ENCODE results near the gene SLC27A1.

The SLC27A1 gene

GRCh38 chr19:17445526-17446165 lies 24.7 kb upstream of the SLC27A1 start:
- CTCF ChIA-PET = interaction anchor here (1.1 to 1.8 kb wide), 2 partner anchors 17 to 21 kb away, joined by 3 to 4 read pairs; no protein-coding TSS in a partner anchor
- H3K4me3 ChIP-seq (ENCODE audit: low read depth, low read length) = no peak overlapping the region
- POLR2A ChIA-PET = no interaction called here
- TF ChIP-seq CTCF (IDR thresholded peaks at IDR 0.05; ENCODE audit: insufficient read depth, low read length, missing control alignments) = no peak
- DNase-seq (ENCODE audit: low read depth, low spot score) = no peak

GRCh38 chr19:17447704-17448130 lies 22.6 kb upstream of the SLC27A1 start:
- DNase-seq (ENCODE audit: low read depth, low spot score) = no peak
- CTCF ChIA-PET = interaction anchor here (1.2 to 2.4 kb wide), 4 partner anchors 10 to 408 kb away, joined by 4 to 7 read pairs (median 6); no protein-coding TSS in a partner anchor
- TF ChIP-seq CTCF (IDR thresholded peaks at IDR 0.05; ENCODE audit: insufficient read depth, low read length, missing control alignments) = no peak
- no peak overlapping the region for H3K4me3 ChIP-seq (ENCODE audit: low read depth, low read length)
- POLR2A ChIA-PET = no interaction called here

GRCh38 chr19:17448131-17448967 lies 22.0 kb upstream of the SLC27A1 start, which contains the start of gene TMEM221:
TMEM221 (minus strand) TSS chr19:17448668; CDS start chr19:17448462, 206 bp downstream.
- no peak for DNase-seq (ENCODE audit: low read depth, low spot score)
- peak within 1 kb of the TSS; percentile 40 for H3K4me3 ChIP-seq (ENCODE audit: low read depth, low read length)
- POLR2A ChIA-PET = no interaction called here
- peak; percentile 58 for TF ChIP-seq CTCF (IDR thresholded peaks at IDR 0.05; ENCODE audit: insufficient read depth, low read length, missing control alignments)
- CTCF ChIA-PET = interaction anchor here (0.6 to 2.4 kb wide), 8 partner anchors 8 to 407 kb away, joined by 3 to 7 read pairs (median 5); no protein-coding TSS in a partner anchor

GRCh38 chr19:17450264-17451075 lies 19.9 kb upstream of the SLC27A1 start:
- ChIA-PET POLR2A (no interaction called here), CTCF (interaction anchor here (0.8 to 1.9 kb wide), 3 partner anchors 9 to 65 kb away, joined by 3 to 6 read pairs (median 4); no protein-coding TSS in a partner anchor)
- DNase-seq (ENCODE audit: low read depth, low spot score) = no peak
- TF ChIP-seq CTCF (IDR thresholded peaks at IDR 0.05; ENCODE audit: insufficient read depth, low read length, missing control alignments) = no peak
- H3K4me3 ChIP-seq (ENCODE audit: low read depth, low read length) = no peak overlapping the region

- TF ChIP-seq CTCF (IDR thresholded peaks at IDR 0.05; ENCODE audit: insufficient read depth, low read length, missing control alignments) = no peak
- DNase-seq (ENCODE audit: low read depth, low spot score) = no peak
- CTCF ChIA-PET = interaction anchor here (1.3 to 1.7 kb wide), 3 partner anchors 11 to 14 kb away, joined by 3 to 5 read pairs (median 3); no protein-coding TSS in a partner anchor
- POLR2A ChIA-PET = no interaction called here
- no peak overlapping the region for H3K4me3 ChIP-seq (ENCODE audit: low read depth, low read length)
These were observed 18.5 kb upstream of the SLC27A1 start for GRCh38 chr19:17451820-17452219.
